GM12875 (cell line): Measurements from ENCODE around the gene EFNA1.

Experiments
- H3K4me3 ChIP-seq: one replicate; pipeline ENCODE4 v1.5.1; 2011; ENCODE audit warnings: low read depth, low read length, control low read depth
- TF ChIP-seq, protein P1 (sequence below): IDR thresholded peaks from 2 replicates; pipeline ENCODE4 v1.5.1; 2011; ENCODE audit warnings: low read depth, mild to moderate bottlenecking, control low read depth, inconsistent platforms, low read length, moderate library complexity, borderline replicate concordance; ENCODE audit not compliant: insufficient read depth

The EFNA1 gene, protein sequence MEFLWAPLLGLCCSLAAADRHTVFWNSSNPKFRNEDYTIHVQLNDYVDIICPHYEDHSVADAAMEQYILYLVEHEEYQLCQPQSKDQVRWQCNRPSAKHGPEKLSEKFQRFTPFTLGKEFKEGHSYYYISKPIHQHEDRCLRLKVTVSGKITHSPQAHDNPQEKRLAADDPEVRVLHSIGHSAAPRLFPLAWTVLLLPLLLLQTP

DNA sequence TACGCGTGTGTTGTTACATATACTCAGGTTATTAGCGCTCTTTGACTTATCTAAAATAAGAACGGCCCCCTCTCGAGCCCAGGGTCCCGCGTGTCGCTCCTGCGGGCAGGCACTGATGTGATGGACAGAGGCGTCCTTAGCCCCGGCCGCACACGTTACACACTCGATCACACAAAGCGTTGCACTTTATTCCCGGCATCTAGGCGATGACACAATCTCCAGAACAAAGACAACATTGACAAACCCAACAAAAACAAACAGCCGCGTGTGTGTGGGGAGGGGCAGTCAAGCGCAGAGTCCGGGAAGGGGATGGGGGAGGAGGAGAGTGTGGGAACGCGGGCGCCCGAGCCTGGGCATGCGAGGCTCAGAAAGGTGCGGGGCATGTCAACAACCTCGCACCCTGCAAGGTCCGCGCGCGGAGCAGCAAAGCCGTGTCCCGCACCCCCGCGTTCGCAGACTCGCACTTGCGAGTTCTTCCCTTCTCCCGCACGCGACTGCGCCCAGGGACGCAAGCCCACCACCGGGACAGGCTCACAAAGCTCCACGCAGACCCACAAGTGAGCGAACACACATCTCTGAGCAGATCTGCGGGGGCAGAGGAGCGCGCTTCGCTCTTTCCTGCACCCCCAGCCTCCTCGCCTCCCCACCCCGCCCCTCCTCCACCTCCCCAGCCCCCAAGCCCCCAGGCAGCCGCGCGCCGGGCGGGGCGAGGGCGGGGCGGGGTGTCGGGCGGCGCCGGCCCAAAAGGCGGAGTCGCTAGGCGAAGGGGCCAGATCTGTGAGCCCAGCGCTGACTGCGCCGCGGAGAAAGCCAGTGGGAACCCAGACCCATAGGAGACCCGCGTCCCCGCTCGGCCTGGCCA lies at the start of gene EFNA1:
TSS of gene EFNA1 (plus strand) at position 772 of the 862 bp plus-strand sequence. CDS start 102 bp downstream, outside the sequence.
- TF ChIP-seq, protein P1, sequence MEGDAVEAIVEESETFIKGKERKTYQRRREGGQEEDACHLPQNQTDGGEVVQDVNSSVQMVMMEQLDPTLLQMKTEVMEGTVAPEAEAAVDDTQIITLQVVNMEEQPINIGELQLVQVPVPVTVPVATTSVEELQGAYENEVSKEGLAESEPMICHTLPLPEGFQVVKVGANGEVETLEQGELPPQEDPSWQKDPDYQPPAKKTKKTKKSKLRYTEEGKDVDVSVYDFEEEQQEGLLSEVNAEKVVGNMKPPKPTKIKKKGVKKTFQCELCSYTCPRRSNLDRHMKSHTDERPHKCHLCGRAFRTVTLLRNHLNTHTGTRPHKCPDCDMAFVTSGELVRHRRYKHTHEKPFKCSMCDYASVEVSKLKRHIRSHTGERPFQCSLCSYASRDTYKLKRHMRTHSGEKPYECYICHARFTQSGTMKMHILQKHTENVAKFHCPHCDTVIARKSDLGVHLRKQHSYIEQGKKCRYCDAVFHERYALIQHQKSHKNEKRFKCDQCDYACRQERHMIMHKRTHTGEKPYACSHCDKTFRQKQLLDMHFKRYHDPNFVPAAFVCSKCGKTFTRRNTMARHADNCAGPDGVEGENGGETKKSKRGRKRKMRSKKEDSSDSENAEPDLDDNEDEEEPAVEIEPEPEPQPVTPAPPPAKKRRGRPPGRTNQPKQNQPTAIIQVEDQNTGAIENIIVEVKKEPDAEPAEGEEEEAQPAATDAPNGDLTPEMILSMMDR, result no peak
- H3K4me3 ChIP-seq, result no peak within 1 kb of the TSS

DNA sequence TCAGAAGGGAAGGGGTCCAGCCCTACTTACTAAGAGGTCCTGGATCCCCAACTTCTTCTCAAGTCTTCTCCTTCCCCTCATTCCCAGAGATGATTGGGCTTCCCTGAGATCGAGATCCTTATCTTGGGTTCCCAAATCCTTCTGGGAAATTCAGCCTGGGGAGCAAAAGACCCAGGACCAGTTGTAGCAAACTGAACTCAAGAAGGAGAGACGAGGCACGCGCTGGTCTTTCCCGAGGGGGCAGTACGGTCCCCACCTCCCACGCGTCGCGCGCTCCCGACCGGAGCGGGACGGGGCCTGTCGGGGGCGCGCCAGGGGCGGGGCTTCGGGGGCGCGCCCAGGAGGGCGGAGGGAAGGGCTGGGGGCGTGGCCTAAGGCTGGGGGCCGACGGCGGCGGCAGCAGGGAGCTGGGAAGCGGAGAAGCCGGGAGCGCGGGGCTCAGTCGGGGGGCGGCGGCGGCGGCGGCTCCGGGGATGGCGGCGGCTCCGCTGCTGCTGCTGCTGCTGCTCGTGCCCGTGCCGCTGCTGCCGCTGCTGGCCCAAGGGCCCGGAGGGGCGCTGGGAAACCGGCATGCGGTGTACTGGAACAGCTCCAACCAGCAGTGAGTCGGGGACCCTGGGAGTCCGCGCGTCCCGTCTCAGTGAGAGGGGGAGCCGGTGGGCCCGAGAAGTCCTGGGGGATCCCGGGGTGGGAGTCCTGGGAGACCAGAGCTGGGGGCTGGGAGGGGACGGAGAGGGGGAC lies 49.0 kb upstream of the EFNA1 start, which contains the start of gene EFNA3:
TSS of gene EFNA3 (plus strand) at position 369 of the 741 bp plus-strand sequence. CDS start at position 474, 105 bp downstream.
- peak within 1 kb of the TSS; percentile 32 for H3K4me3 ChIP-seq
- TF ChIP-seq, protein P1, result no peak

DNA sequence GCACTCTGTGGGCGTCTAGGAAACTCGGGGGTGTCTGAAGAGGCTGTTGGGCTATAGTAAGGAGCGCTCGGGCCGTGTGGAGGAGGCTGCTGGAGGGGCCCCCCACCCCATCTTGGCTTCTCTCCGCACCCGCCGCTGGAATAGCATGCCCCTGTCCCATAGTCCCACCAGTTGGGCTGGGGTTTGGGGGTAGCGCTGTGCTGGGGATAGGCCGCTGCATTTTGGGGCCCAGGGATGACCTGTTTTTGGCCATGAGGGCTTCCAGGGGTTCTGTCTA lies 48.5 kb upstream of the EFNA1 start:
- peak overlapping the region; percentile 10 for H3K4me3 ChIP-seq
- TF ChIP-seq, protein P1, result no peak

DNA sequence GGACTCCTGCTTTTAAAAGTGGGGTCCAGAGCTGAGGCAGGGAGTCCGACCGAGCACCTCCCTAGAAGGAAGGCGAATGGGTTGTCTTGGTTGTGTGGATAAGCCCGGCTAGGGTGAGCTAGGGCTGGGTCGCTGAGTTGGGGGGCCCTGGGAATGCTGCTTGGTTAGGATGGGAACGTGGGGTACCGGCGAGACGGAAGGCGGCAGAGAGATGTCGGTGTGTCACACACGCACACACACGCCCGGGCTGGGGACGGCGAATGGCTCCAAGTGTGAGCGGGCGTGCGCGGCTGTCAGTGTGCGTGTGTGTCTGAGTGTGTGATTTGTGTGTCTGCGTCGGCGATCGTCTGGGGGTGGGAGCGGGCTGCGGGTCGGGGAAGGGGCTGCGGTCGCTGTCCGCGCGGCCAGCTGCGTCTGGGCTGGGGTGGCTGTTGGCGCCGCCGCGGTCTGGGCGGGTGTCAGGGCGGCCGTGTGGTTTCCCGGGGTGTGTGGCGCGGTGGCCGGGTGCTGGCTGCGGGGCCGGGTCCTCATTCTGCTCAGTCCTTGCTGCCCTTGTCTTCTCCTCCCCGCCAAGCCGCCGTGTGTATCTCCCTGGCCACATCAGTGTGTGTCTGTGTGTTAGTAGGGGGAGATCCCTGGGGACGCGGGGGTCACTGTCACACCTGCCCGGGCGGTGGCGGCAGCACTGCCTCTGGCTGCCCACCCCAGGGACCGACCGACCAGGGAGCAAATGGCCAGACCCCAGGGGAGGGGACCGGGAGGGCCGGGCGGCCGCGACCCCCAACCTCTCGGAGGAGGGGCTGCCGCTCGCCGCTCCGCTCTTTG lies 48.0 kb upstream of the EFNA1 start:
- TF ChIP-seq, protein P1, result no peak
- peak overlapping the region; percentile 10 for H3K4me3 ChIP-seq

DNA sequence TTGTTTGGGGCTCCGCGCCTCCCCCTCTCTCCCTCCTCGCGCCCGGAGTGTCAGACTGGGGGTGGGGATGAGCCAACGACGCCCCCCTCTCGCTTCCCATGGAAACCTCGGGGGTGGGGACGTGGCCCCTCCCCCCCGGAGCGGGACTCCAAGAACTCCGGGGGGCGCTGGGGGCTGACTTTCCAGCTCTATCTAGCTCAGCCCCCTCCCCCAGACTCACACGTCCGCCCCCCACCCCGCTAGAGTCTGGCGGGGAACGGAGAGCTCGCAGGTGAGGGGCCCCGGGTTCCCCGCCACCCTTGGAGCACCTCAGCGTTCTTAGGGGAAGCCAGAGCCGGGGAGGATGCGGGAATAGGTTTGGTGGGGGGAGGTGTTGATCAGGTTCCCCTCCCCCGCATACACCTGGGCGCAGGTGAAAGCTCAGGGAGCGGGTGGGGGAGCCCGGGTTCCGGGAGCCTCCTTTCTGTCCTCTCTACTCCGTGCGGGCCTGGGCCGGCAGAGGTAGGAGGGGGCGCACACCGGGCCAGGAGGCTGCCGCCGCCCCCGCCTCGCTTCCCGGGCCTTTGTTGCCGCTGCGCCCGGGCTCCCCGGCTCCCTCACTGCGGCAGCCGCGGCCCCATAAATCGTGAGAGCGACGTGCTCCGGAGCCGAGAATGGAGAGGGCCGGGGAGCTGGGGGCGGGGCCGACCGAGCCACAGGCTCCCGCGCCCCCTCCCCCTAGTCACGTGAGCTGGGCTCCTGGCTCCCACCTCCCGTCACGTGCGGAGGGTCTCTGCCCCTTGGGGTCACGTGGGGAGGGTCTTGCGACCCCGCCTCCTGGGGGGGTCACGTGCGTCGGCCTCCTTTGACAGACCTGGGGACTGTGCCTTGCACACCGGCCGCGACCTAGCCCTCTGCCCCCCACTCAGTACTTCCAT lies 47.1 kb upstream of the EFNA1 start:
- H3K4me3 ChIP-seq, result no peak overlapping the region
- TF ChIP-seq, protein P1, result no peak
